Kidney glomerular epithelial cell (primary cell): ENCODE results near the gene PNPLA6.
"Not testable (repeated sequence)": the region's sequence is repeated elsewhere in the genome, so short reads cannot be mapped to it uniquely, and the experiment has no call there.

Source experiments
- DNase-seq: peaks from one replicate; lab custom pipeline; 2025; lab: John Stamatoyannopoulos, UW

The PNPLA6 gene

DNA sequence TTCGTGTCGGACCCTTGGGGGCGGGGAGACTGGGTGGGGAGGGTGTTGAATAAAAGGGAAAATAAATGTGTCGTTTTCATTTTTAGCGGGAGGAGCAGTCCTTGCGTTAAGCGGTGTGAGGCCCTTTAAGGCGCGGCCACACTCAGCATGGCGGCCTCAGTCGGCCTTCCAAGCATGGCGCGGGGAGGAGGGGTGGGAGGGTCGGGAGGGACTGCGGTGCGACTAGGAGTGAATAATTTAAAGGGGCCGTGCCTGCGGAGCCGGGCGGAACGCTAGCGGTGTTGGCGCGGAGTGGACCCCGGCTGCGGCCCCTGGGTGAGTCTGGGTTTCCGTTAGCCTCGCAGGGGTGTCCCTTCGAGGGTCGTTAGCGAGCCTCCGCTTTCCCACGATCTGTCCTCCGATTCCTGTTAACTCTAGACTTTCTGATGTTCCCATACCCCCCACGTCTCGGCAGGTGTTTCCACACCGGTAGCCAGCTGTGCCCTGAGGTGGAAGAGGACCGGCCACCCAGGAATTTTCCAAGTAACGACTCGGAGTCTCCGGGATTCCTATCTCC lies 1.5 kb upstream of the PNPLA6 start:
- peak; percentile 45 for DNase-seq

DNA sequence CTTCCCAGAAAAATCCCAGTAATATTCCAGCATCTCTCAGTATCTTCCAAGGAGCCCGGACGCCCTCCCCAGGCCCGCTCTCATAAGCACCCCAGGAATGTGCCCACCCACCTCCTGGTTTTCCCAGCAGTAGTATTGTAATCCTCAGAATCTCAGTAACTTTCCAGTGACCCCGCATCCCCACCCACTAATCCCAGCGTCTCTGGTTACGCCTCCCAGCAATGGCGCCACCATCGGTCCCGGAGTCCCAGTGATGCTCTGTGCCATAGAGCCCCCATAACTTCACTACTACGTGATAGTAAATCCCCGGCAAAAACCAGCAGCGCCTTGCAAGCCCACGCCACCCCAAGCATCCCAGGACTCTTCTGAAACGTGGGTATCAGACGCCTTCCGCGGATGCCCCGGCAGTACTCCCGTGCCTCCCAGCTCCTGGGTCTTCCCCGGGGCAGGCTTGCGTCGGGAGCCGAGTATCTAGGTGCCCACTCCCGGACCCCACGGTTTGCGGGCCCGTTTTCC lies 928 bp upstream of the PNPLA6 start:
- DNase-seq, result peak; percentile 33

DNA sequence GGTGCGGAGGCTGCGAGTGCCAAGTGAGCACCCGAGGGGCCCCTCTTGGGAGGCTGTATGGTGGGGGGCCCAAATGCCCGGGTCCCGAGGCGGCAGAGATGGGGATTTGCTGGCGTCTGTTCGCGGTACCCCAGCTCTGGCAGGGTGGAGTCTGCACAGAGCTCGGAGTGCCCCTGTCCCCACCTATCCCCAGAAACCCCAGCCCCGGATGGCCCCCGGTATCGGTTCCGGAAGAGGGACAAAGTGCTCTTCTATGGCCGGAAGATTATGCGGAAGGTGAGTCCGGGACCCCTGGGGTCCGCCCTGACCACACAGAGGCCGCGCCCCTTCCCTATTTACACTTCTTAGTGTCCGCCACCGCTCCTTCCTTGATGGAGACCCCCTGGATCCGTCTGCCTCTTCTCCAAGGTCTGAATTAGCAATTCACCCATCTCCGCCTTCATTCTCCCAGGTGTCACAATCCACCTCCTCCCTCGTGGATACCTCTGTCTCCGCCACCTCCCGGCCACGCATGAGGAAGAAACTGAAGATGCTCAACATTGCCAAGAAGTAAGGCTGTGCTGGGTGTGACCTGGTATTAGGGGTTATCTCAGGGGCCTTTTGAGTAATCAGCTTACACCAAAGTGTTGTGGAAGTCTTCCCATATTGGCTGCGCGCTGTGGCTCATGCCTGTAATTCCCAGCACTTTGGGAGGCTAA lies 630 bp downstream of the PNPLA6 start:
- DNase-seq, result no peak

DNA sequence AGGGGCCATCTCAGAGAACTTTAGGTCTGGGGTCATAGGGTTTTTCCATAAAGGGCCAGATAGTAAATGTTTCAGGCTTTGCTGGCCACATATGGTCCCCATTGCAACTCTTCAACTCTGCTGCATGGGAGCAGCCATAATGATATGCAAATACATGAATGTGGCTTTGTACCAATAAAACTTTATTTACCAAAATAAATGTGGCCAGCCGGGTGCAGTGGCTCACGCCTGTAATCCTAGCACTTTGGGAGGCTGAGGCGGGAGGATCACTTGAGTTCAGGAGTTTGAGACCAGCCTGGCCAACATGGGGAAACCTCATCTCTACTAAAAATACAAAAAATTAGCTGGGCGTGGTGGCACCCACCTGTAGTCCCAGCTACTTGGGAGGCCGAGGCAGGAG lies 3.5 kb downstream of the PNPLA6 start:
- not testable (repeated sequence) for DNase-seq

DNA sequence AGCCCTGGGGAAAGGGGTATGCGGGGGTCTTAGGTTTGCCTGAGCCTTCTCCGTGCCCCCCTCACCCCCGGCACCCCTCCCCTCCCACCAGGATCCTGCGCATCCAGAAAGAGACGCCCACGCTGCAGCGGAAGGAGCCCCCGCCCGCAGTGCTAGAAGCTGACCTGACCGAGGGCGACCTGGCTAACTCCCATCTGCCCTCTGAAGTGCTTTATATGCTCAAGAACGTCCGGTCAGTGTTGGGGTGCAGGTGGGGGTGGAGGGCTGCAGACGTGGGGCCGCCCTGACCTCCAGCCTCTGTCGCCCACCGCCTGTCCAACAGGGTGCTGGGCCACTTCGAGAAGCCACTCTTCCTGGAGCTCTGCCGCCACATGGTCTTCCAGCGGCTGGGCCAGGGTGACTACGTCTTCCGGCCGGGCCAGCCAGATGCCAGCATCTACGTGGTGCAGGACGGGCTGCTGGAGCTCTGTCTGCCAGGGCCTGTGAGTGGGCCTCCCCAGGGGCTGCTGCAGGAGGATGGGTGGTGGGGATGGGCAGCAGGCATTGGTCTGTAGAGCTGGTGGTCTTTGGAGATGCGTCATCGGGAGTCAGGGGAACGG lies 4.4 kb downstream of the PNPLA6 start:
- DNase-seq, result no peak

DNA sequence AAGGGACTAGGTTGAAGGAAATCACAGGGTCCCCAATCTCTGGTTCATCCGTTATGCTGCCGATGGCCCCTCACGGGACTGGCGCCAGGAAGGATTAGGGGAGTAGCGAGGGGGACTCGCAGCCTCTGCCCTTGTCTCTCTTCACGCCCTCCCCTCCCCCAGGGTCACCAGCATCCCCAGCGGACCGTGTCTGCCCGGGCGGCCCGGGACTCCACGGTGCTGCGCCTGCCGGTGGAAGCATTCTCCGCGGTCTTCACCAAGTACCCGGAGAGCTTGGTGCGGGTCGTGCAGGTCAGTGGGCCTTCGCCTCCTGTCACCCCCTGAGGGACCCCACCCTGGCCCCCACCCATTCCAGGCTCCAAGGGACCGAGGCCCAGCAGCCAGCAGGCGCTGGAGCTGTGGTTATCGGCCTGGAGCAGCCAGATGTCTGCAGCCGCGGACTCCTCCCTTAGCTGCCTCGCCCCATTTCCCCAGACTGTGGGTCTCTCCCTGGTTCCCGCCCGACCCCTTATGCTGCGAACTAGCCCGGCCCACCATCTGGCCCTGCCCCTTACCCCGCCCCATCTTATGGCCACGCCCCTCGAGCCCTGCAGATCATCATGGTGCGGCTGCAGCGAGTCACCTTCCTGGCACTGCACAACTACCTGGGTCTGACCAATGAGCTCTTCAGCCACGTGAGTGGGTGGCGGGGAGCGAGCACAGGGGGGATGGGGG lies 5.4 kb downstream of the PNPLA6 start:
- DNase-seq, result peak; percentile 23

DNA sequence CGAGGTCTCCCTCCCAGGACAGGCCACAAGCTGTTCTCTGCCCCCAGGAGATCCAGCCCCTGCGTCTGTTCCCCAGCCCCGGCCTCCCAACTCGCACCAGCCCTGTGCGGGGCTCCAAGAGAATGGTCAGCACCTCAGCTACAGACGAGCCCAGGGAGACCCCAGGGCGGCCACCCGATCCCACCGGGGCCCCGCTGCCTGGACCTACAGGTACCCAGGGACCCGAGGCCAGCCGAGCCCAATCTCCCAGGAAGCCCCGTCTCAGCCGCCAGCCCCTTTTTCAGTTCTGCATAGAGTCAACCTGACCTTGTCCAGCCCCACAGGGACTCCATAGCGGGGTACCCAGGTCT lies 5.9 kb downstream of the PNPLA6 start:
- DNase-seq, result no peak

DNA sequence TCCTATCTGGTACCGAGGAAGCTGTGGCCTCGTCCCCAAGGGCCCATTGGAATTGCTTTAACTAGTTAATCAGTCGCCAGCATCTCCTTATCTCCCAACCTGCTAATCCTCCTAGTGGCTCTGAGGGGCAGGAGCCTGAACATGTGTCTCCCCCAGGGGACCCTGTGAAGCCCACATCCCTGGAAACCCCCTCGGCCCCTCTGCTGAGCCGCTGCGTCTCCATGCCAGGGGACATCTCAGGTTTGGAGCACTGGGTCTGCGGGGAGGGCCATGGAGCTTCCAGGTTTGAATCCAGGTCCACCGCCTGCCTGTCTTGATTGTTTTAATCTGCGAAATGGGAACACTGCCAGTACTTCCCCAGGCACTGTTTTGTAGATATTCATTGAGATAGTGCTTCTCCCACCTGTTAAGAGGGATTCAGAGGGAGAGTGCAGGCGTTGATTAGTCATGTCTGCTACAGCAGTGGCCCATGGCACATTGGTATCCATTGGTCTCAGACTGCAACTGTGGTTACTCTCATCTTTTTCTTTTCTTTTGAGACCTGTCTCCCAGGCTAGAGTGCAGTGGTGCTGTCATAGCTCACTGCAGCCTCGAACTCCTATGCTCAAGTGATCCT lies 6.4 kb downstream of the PNPLA6 start:
- DNase-seq, result no peak

DNA sequence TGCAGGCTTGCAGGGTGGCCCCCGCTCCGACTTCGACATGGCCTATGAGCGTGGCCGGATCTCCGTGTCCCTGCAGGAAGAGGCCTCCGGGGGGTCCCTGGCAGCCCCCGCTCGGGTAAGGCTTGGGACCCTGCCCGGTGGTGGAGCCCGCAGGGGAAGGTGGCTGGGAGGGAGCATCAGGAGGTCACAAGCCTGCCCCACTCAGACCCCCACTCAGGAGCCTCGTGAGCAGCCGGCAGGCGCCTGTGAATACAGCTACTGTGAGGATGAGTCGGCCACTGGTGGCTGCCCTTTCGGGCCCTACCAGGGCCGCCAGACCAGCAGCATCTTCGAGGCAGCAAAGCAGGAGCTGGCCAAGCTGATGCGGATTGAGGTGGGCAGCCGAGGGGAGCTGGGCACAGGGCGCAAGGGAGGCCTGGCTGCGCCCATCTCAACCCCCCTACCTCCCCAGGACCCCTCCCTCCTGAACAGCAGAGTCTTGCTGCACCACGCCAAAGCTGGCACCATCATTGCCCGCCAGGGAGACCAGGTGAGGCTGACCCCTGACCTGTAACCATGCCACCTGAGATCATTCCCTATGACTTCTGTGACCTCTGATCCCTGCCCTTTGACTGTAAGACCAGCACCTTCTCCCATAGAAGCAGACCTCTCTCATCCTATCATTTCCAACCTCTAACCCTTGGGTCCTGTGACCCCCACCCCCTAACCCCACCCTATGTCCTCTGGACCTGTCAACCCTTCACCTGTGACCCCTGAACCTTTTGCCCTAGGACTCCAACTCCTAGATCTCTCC lies 7.2 kb downstream of the PNPLA6 start:
- DNase-seq, result no peak

DNA sequence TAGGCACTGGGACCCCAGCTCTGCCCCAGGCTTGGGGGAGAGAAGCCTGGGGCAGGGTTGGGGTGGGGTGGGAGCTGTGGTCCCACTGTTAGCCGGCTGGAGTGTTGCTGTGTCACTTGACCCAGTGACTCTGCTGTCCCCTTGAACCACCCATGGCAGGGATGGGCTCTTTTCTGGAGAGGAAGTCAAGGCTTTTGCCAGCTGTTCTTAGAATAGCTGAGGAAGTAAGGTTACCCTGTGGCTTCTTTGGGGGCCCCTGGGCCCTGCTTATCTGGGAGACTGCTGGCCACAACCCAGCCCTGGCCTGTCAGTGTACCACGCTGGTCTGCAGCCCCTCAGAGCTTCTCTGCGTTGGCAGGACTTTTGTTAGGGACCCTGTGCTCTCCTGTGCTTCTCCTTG lies 9.1 kb downstream of the PNPLA6 start:
- no peak for DNase-seq

DNA sequence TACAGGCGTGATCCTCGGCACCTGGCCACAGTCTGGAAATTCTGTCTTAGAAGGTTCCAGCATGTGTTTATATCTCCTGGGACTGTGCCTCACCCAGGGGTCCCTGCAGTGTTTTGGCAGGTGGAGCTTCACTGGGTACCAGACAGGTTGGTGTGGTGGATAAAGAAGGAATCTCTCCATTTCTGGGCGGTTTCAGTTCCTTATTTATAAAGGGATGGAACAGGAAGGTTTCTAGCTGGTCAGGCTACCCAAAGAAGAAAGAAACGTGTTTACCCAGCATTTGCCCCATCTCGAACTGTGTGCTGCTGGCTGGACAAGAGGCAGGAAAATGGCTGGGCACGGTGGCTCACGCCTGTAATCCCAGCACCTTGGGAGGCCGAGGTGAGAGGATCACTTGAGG lies 9.8 kb downstream of the PNPLA6 start:
- no peak for DNase-seq

DNA sequence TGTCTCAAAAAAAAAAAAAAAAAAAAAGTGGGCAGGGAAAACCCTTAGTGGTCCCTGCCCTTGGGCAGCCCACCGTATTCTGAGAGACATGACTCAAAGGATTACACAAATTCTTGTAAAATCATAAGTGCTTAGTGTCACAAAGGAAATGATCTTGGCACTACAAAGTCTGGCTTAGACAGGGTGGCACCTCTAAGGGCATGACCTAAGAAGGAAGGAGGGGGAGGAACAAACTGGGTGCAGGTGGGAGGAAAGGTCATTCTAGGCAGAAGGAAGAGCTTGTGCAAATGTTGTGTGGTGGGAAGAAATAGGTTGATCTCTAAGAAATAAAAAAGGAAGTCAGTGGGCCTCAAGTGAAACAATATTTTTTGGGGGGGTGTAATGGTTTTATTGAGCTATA lies 10.4 kb downstream of the PNPLA6 start:
- no peak for DNase-seq

DNA sequence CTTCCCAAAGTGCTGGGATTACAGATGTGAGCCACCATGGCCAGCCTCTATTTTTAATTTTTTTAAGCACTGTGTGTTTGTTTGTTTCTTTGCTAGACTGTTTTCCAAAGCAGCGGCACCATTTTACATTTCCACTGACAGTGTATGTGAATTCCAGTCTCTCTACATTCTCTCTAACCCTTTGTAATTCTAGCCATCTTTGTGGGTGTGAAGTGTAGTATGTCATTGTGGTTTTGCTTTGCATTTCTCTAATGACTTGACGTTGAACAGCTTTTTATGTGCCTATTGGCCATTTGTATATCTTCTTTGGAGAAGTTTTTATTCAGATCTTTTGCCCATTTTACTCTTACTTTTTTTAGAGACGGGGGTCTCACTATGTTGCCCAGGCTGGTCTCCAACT lies 11.6 kb downstream of the PNPLA6 start:
- no peak for DNase-seq

DNA sequence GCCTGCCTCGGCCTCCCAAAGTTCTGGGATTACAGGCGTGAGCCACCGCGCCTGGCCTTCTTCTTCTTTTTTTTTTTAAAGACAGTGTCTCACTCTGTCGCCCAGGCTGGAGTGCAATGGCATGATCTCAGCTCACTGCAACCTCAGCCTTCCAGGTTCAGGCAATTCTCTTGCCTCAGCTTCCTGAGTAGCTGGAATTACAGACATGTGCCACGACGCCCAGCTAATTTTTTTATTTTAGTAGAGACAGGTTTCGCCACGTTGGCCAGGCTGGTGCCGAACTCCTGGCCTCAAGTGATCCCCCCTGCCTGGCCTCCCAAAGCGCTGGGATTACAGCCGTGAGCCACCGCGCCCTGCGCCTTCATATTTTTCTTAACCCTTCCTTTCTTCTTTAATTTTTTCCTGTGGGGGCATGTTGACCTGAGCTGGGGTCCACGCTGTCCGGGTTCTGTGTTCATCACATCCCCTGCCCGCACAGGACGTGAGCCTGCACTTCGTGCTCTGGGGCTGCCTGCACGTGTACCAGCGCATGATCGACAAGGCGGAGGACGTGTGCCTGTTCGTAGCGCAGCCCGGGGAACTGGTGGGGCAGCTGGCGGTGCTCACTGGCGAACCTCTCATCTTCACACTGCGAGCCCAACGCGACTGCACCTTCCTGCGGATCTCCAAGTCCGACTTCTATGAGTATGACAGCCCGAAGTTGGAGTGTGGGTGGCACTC lies 14.1 kb downstream of the PNPLA6 start:
- no peak for DNase-seq

DNA sequence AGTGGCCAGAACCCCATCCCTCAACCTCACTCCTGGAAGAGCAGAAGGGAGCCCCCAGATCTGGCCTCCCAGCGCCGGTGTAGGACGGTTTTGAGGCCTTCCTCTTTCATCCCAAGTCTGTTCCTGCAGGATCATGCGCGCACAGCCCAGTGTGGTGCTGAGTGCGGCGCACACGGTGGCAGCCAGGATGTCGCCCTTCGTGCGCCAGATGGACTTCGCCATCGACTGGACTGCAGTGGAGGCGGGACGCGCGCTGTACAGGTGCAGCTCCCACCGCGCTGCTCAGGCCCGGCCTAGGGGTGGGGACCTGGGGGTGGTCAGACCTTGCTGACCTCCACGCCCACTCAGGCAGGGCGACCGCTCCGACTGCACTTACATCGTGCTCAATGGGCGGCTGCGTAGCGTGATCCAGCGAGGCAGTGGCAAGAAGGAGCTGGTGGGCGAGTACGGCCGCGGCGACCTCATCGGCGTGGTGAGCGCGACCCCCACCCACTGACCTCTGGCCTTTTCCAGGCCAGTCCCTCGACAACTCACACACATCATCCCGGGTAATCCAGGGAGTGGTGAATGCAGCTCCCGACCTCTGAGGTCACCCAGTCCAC lies 14.8 kb downstream of the PNPLA6 start:
- DNase-seq, result no peak

DNA sequence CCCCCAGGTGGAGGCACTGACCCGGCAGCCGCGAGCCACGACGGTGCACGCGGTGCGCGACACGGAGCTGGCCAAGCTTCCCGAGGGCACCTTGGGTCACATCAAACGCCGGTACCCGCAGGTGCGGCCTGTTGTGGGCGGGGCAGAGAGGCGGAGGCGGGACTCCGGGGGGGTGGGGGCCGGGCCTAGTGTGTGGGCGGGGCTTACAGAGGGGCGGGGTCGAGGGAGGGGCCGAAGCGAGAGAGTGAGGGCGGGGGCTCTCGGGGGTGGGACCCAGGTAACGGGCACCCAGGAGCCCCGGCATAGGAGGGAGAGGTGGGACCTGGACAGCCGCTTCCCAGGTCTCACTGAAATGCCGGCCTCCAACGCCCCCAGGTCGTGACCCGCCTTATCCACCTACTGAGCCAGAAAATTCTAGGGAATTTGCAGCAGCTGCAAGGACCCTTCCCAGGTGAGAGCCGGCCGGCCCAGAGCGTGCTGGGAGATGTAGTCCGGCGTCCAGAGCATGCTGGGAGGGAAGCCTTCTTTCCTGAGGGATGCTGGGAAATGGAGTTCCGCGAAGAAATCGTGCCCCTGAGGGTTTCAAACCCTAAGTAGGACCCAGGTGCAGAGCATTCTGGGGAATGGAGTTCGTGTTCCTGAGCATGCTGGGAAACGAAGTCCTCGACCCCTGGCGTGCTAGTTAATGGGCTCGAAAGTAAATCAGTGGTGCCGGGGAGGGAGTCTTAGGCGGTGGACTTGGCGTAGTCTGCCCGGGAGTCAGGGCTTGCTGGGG lies 15.7 kb downstream of the PNPLA6 start:
- DNase-seq, result peak; percentile 10

DNA sequence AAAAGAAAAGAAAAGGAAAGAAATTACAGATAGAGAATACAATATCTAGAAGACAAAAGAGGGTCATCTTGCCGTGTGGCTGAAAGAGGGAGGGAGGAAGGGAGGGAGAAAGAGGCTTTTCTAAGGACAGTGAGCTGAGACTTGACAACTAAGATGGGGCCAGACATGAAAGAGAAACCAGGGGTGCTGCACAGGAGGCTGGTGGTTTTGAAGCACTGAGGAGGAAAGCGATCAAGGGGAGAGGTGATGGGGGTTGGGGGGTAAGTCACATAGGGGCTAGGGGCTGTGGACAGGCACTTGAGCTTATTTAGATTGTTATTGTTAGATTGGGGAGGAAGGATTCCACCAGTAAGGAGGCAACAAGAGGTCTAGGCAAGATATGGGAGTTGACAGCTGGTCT lies 17.3 kb downstream of the PNPLA6 start:
- no peak for DNase-seq

DNA sequence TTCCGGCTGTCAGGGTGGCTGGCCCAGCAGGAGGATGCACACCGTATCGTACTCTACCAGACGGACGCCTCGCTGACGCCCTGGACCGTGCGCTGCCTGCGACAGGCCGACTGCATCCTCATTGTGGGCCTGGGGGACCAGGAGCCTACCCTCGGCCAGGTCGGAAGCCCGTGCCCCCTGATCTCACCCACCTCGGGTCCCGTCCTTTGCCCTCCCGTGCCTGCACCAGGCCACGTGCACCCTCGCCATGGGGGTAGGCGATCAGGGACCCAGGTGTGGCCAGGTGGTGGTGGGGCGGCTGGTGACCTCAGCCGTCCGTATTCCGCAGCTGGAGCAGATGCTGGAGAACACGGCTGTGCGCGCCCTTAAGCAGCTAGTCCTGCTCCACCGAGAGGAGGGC lies 19.0 kb downstream of the PNPLA6 start:
- DNase-seq, result no peak

DNA sequence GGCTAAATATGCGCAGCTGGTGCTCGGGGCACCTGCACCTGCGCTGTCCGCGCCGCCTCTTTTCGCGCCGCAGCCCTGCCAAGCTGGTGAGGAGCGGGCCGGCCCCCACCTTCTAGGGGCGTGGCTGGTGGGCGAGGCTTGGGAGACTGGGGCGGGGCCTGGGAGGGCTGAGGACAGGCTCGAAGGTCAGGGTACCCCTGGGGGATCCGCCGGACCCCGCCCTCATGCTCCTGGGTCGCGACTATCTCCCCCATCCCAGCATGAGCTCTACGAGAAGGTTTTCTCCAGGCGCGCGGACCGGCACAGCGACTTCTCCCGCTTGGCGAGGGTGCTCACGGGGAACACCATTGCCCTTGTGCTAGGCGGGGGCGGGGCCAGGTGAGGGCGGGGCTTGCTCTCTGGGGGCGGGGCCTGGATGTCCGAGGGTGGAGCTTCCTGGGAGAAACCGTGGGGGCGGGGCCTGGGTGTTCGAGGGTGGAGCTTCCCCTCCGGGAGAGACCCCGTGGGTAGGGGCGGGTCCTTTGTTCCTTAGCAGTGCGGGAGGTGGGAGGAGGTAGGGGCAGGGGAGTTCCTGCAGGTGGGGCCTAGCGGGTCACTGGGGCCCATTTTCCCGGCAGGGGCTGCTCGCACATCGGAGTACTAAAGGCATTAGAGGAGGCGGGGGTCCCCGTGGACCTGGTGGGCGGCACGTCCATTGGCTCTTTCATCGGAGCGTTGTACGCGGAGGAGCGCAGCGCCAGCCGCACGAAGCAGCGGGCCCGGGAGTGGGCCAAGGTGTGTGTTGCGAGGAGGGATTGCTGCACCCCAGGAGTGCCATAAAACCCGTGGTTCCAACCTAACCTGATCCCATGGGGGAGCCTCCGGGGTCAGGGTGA lies 19.7 kb downstream of the PNPLA6 start:
- no peak for DNase-seq
